ENCODE measurements around the gene HOMER1. TPM values are rescaled to one million over a fixed set of nuclear protein-coding genes. Genes with fewer than 3 reads are reported as not detected.
"Not testable (repeated sequence)": the region's sequence is repeated elsewhere in the genome, so short reads cannot be mapped to it uniquely, and the experiment has no call there.

Gene HOMER1
- total RNA-seq, 2 experiments from 2014 or later = 2.4 to 3.1 TPM

DNA sequence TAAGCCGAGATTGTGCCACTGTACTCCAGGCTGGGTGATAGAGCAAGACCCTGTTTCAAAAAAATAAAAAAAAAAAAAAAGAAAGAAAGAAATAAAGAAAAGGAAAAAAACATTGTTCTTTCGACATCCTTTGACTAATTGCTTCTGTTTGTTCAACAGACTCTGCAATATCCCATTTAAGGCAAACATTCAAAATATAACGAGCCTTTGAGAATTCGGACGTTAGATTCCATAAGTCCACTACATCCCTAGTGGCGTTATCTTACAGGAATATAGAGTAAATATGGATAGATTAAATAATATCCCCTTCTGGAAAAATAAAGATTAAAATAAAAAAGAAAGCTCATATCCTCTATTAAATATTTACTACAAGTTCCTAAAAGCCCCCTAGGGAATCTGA lies 27.0 kb upstream of the HOMER1 start:
- no peak for DNase-seq
- Mint-ChIP-seq H3K27me3 (ENCODE audit: low read depth) (peaks cover 7% of the 10 kb centered on the region), H3K9me3 (ENCODE audit: insufficient read depth) (no peaks in the 10 kb centered on the region), H3K4me3 (no peak overlapping the region), H3K36me3 (ENCODE audit: low read depth) (no peaks in the 10 kb centered on the region), H3K27ac (no peak overlapping the region), H3K4me1 (ENCODE audit: low read depth) (no peaks in the 10 kb centered on the region)
- ChIA-PET POLR2A (no interaction called here), CTCF (no interaction called here)
- no peak for ATAC-seq

- DNase-seq (no peak), ATAC-seq (no peak)
- Mint-ChIP-seq H3K36me3 (ENCODE audit: low read depth) (no peaks in the 10 kb centered on the region), H3K27me3 (ENCODE audit: low read depth) (peaks cover 9% of the 10 kb centered on the region), H3K27ac (no peak overlapping the region), H3K9me3 (ENCODE audit: insufficient read depth) (no peaks in the 10 kb centered on the region), H3K4me3 (no peak overlapping the region), H3K4me1 (ENCODE audit: low read depth) (no peaks in the 10 kb centered on the region)
- POLR2A ChIA-PET = interaction anchor here (0.9 kb wide), 1 partner anchor 14 kb away, joined by 3 read pairs; no protein-coding TSS in a partner anchor
- CTCF ChIA-PET = interaction anchor here (1.1 to 1.4 kb wide), 2 partner anchors 403 to 511 kb away, joined by 3 read pairs; no protein-coding TSS in a partner anchor
Measured at GRCh38 chr5:79536193-79536906, 22.4 kb upstream of the HOMER1 start.

- Mint-ChIP-seq H3K9me3 (ENCODE audit: insufficient read depth) (no peaks in the 10 kb centered on the region), H3K27ac (no peak overlapping the region), H3K36me3 (ENCODE audit: low read depth) (no peaks in the 10 kb centered on the region), H3K4me3 (no peak overlapping the region), H3K27me3 (ENCODE audit: low read depth) (peaks cover 12% of the 10 kb centered on the region), H3K4me1 (ENCODE audit: low read depth) (no peaks in the 10 kb centered on the region)
- ChIA-PET CTCF (interaction anchor here (1.4 kb wide), 1 partner anchor 511 kb away, joined by 3 read pairs; no protein-coding TSS in a partner anchor), POLR2A (interaction anchor here (0.6 kb wide), 1 partner anchor 1357 kb away, joined by 3 read pairs; no protein-coding TSS in a partner anchor)
- ATAC-seq (no peak), DNase-seq (no peak)
Measured at GRCh38 chr5:79535477-79536192, 21.7 kb upstream of the HOMER1 start.

DNA sequence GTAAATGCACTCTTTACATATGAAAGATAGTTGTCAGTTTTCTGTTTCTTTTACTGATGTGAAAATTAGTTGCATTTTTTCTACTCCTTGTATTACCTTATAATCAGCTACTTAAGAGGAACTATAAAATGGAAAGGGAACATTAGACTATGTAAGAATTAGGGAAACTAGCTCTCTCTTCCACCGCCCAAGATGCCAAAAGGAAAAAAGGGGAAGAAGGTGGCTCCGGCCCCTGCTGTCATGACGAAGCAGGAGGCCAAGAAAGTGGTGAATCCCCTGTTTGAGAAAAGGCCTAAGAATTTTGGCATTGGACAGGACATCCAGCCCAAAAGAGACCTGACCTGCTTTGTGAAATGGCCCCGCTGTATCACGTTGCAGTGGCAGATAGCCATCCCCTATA lies 15.2 kb upstream of the HOMER1 start:
- ATAC-seq (no peak), DNase-seq (no peak)
- H3K27ac Mint-ChIP-seq = no peak overlapping the region
- H3K27me3 Mint-ChIP-seq (ENCODE audit: low read depth) = peaks cover 11% of the 10 kb centered on the region
- peaks cover 3% of the 10 kb centered on the region for H3K36me3 Mint-ChIP-seq (ENCODE audit: low read depth)
- POLR2A ChIA-PET = no interaction called here
- CTCF ChIA-PET = no interaction called here
- no peak overlapping the region for H3K4me3 Mint-ChIP-seq
- no peaks in the 10 kb centered on the region for H3K4me1 Mint-ChIP-seq (ENCODE audit: low read depth)
- H3K9me3 Mint-ChIP-seq (ENCODE audit: insufficient read depth) = peaks cover 10% of the 10 kb centered on the region

DNA sequence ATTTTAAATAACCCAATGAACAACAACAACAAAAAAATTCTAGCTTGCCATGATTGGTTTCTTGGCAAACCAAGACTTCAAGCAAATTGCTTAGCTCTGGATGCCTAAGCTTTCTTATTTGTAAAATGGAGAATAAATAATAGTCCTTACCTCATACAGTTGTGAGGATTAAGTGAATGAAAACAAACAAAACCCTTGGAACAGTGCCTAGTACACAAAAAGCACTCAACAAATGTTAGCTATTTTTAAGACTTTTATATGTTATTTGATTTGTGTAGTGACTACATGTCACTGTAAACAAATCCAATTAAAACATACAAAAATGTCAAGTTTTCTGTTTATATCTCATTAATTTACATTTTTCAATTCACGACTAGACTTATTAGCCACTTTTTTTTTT lies 13.5 kb upstream of the HOMER1 start:
- ATAC-seq = no peak
- no peak for DNase-seq
- POLR2A ChIA-PET = no interaction called here
- Mint-ChIP-seq H3K4me1 (ENCODE audit: low read depth) (no peaks in the 10 kb centered on the region), H3K4me3 (no peak overlapping the region), H3K36me3 (ENCODE audit: low read depth) (peaks cover 3% of the 10 kb centered on the region), H3K27me3 (ENCODE audit: low read depth) (peaks cover 10% of the 10 kb centered on the region), H3K27ac (no peak overlapping the region), H3K9me3 (ENCODE audit: insufficient read depth) (peaks cover 10% of the 10 kb centered on the region)
- CTCF ChIA-PET = no interaction called here

DNA sequence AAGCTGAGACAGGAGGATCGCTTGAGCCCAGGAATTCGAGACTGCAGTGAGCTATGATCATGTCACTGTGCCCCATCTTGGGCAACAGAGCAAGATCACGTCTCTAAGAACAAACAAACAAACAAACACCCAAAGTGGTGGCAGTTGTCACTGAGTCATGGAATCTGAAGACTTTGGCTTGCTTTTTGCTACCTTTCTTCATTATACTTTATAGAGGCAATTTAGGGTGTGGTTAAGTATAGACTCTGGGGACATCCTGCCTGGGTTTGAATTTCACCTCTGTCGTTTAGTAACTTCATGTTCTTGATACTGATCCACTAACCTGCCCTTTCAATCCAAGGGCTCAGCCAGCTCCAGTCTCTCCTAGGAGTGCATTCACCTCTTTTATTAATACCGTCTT lies 13.0 kb upstream of the HOMER1 start:
- POLR2A ChIA-PET = no interaction called here
- Mint-ChIP-seq H3K4me3 (no peak overlapping the region), H3K4me1 (ENCODE audit: low read depth) (no peaks in the 10 kb centered on the region), H3K9me3 (ENCODE audit: insufficient read depth) (peaks cover 10% of the 10 kb centered on the region), H3K36me3 (ENCODE audit: low read depth) (peaks cover 3% of the 10 kb centered on the region), H3K27me3 (ENCODE audit: low read depth) (peaks cover 8% of the 10 kb centered on the region), H3K27ac (no peak overlapping the region)
- DNase-seq (no peak), ATAC-seq (no peak)
- CTCF ChIA-PET = no interaction called here

DNA sequence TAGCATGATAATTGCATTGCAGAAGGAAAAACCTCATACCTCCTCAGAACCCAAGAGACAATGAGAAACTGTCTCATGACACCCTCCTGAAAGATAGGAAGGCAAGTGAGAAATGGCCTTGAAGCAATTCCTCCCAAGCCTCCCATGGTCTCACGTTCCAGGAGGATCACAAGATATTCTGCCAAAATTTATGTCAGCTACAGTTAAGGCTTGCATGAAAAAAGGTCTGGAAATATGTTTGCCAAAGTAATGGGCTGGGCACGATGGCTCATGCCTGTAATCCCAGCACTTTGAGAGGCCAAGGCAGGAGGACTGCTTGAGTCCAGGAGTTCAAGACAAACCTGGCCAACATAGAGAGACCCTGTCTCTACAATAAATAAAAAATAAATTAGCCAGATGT lies 12.6 kb upstream of the HOMER1 start:
- CTCF ChIA-PET = no interaction called here
- POLR2A ChIA-PET = no interaction called here
- H3K4me3 Mint-ChIP-seq = no peak overlapping the region
- peaks cover 7% of the 10 kb centered on the region for H3K27me3 Mint-ChIP-seq (ENCODE audit: low read depth)
- no peak for ATAC-seq
- H3K27ac Mint-ChIP-seq = no peak overlapping the region
- H3K36me3 Mint-ChIP-seq (ENCODE audit: low read depth) = peaks cover 3% of the 10 kb centered on the region
- DNase-seq = no peak
- no peaks in the 10 kb centered on the region for H3K4me1 Mint-ChIP-seq (ENCODE audit: low read depth)
- H3K9me3 Mint-ChIP-seq (ENCODE audit: insufficient read depth) = peaks cover 10% of the 10 kb centered on the region

DNA sequence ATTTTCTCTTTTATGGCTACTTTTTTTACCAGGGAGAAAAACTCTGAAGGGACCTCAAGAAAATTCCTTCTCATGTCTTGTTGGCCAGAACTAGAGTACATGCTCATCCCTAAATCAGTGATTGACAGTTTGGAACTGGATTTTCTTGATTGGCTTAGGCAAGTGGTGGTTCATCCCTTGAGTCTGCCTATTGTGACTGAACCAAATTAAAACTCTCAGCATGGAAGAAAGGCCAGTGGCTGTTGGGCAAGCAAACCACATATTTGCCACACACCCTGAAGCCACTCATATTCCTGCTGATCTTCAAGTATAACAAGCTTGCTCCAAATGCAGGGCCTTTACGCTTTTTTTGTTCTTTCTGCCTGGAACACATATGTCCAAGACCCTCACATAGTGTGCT lies 7.2 kb upstream of the HOMER1 start:
- Mint-ChIP-seq H3K36me3 (ENCODE audit: low read depth) (peaks cover 3% of the 10 kb centered on the region), H3K4me3 (no peak overlapping the region), H3K9me3 (ENCODE audit: insufficient read depth) (peaks cover 7% of the 10 kb centered on the region), H3K4me1 (ENCODE audit: low read depth) (peaks cover 10% of the 10 kb centered on the region), H3K27me3 (ENCODE audit: low read depth) (no peaks in the 10 kb centered on the region), H3K27ac (no peak overlapping the region)
- DNase-seq (no peak), ATAC-seq (no peak)
- CTCF ChIA-PET = no interaction called here
- POLR2A ChIA-PET = no interaction called here

DNA sequence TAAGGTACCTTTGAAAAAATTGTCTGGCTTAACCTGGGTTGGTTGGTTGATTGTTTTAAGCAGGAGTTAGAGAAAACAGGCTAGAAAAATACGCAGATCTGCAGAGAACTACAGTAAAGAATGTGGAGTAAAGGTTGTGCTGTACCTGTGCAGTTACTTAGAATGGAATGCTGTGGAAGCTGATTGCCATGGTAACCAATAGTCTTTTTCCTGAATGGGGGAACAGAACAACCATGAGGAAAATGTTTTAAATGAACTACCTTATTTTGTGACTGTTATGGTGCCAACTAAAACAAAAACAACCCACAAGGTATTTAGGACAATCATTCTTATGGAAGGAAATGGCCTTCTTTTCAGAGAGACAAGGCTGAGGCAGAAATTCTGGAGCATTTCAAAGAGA lies 4.8 kb upstream of the HOMER1 start:
- ATAC-seq = no peak
- ChIA-PET CTCF (no interaction called here), POLR2A (no interaction called here)
- no peaks in the 10 kb centered on the region for H3K36me3 Mint-ChIP-seq (ENCODE audit: low read depth)
- no peaks in the 10 kb centered on the region for H3K27me3 Mint-ChIP-seq (ENCODE audit: low read depth)
- H3K4me1 Mint-ChIP-seq (ENCODE audit: low read depth) = peaks cover 17% of the 10 kb centered on the region
- H3K4me3 Mint-ChIP-seq = no peak overlapping the region
- H3K27ac Mint-ChIP-seq = no peak overlapping the region
- H3K9me3 Mint-ChIP-seq (ENCODE audit: insufficient read depth) = no peaks in the 10 kb centered on the region
- no peak for DNase-seq

- no peak for DNase-seq
- no peak overlapping the region for H3K4me3 Mint-ChIP-seq
- POLR2A ChIA-PET = no interaction called here
- peaks cover 24% of the 10 kb centered on the region for H3K4me1 Mint-ChIP-seq (ENCODE audit: low read depth)
- CTCF ChIA-PET = no interaction called here
- H3K27me3 Mint-ChIP-seq (ENCODE audit: low read depth) = peaks cover 7% of the 10 kb centered on the region
- H3K9me3 Mint-ChIP-seq (ENCODE audit: insufficient read depth) = no peaks in the 10 kb centered on the region
- no peaks in the 10 kb centered on the region for H3K36me3 Mint-ChIP-seq (ENCODE audit: low read depth)
- ATAC-seq = no peak
- no peak overlapping the region for H3K27ac Mint-ChIP-seq
Measured at GRCh38 chr5:79517601-79518000, 3.7 kb upstream of the HOMER1 start.

GRCh38 chr5:79516986-79517385 lies 3.1 kb upstream of the HOMER1 start:
- ChIA-PET CTCF (no interaction called here), POLR2A (no interaction called here)
- H3K27me3 Mint-ChIP-seq (ENCODE audit: low read depth) = peaks cover 11% of the 10 kb centered on the region
- H3K9me3 Mint-ChIP-seq (ENCODE audit: insufficient read depth) = no peaks in the 10 kb centered on the region
- no peak for DNase-seq
- H3K36me3 Mint-ChIP-seq (ENCODE audit: low read depth) = no peaks in the 10 kb centered on the region
- H3K4me1 Mint-ChIP-seq (ENCODE audit: low read depth) = peaks cover 30% of the 10 kb centered on the region
- H3K27ac Mint-ChIP-seq = no peak overlapping the region
- no peak overlapping the region for H3K4me3 Mint-ChIP-seq
- ATAC-seq = no peak

GRCh38 chr5:79516331-79516730 lies 2.4 kb upstream of the HOMER1 start:
- H3K27ac Mint-ChIP-seq; ATAC-seq; H3K36me3 Mint-ChIP-seq (ENCODE audit: low read depth); POLR2A ChIA-PET; H3K4me3 Mint-ChIP-seq; H3K9me3 Mint-ChIP-seq (ENCODE audit: insufficient read depth); DNase-seq: not testable (repeated sequence)
- CTCF ChIA-PET = interaction anchor here (1.0 kb wide), 1 partner anchor 383 kb away, joined by 3 read pairs; no protein-coding TSS in a partner anchor
- peaks cover 16% of the 10 kb centered on the region for H3K27me3 Mint-ChIP-seq (ENCODE audit: low read depth)
- peaks cover 36% of the 10 kb centered on the region for H3K4me1 Mint-ChIP-seq (ENCODE audit: low read depth)

All from activated CD8-positive, alpha-beta T cell treated with anti-CD3 and anti-CD28 coated beads, Interleukin-2, amount 10 ng/mL, durations not matched to agents 7 days and 5 days (primary cell).